ENCODE results near the gene GPATCH4.
A peak's percentile ranks its signal among the peaks of the same experiment; 100 is the strongest.
"Not testable (repeated sequence)": the region's sequence is repeated elsewhere in the genome, so short reads cannot be mapped to it uniquely, and the experiment has no call there.

The GPATCH4 gene

GRCh38 chr1:156626079-156626438 lies 24.8 kb upstream of the GPATCH4 start:
- DNase-seq (ENCODE audit: low spot score), result no peak

- DNase-seq (ENCODE audit: low spot score), result no peak
Observed at GRCh38 chr1:156625436-156626078, 24.3 kb upstream of the GPATCH4 start.

- DNase-seq (ENCODE audit: low spot score), result no peak
Observed at GRCh38 chr1:156624814-156625435, 23.6 kb upstream of the GPATCH4 start.

GRCh38 chr1:156623946-156624813 lies 22.9 kb upstream of the GPATCH4 start:
- no peak for DNase-seq (ENCODE audit: low spot score)

- DNase-seq (ENCODE audit: low spot score), result no peak
Observed at GRCh38 chr1:156622581-156623297, 21.5 kb upstream of the GPATCH4 start.

GRCh38 chr1:156619582-156619955 lies 18.3 kb upstream of the GPATCH4 start:
- no peak for DNase-seq (ENCODE audit: low spot score)

- DNase-seq (ENCODE audit: low spot score), result peak; percentile 50
Observed at GRCh38 chr1:156618853-156619581, 17.7 kb upstream of the GPATCH4 start, which contains the start of gene HAPLN2. HAPLN2 (plus strand) TSS chr1:156619415; CDS start chr1:156623491, 4,076 bp downstream.

- DNase-seq (ENCODE audit: low spot score), result peak; percentile 68
Observed at GRCh38 chr1:156616463-156616862, 15.2 kb upstream of the GPATCH4 start.

GRCh38 chr1:156615946-156616345 lies 14.7 kb upstream of the GPATCH4 start:
- no peak for DNase-seq (ENCODE audit: low spot score)

GRCh38 chr1:156612666-156613065 lies 11.4 kb upstream of the GPATCH4 start:
- no peak for DNase-seq (ENCODE audit: low spot score)

- DNase-seq (ENCODE audit: low spot score), result not testable (repeated sequence)
Observed at GRCh38 chr1:156610072-156610471, 8.8 kb upstream of the GPATCH4 start.

GRCh38 chr1:156608981-156609380 lies 7.7 kb upstream of the GPATCH4 start:
- DNase-seq (ENCODE audit: low spot score), result no peak

- DNase-seq (ENCODE audit: low spot score), result no peak
Observed at GRCh38 chr1:156608036-156608674, 6.9 kb upstream of the GPATCH4 start.

GRCh38 chr1:156607344-156607743 lies 6.1 kb upstream of the GPATCH4 start:
- not testable (repeated sequence) for DNase-seq (ENCODE audit: low spot score)

GRCh38 chr1:156602557-156602993 lies 1.3 kb upstream of the GPATCH4 start:
- DNase-seq (ENCODE audit: low spot score), result no peak

GRCh38 chr1:156601892-156602291 lies 613 bp upstream of the GPATCH4 start:
- DNase-seq (ENCODE audit: low spot score), result no peak

GRCh38 chr1:156600733-156601121 lies 552 bp downstream of the GPATCH4 start:
- no peak for DNase-seq (ENCODE audit: low spot score)

GRCh38 chr1:156599811-156600210 lies 1.5 kb downstream of the GPATCH4 start:
- DNase-seq (ENCODE audit: low spot score), result no peak

GRCh38 chr1:156598731-156599432 lies 2.4 kb downstream of the GPATCH4 start:
- no peak for DNase-seq (ENCODE audit: low spot score)

- no peak for DNase-seq (ENCODE audit: low spot score)
Observed at GRCh38 chr1:156598125-156598524, 3.2 kb downstream of the GPATCH4 start.
